ENCODE data around the gene MGAT4A.
A peak's percentile ranks its signal among the peaks of the same experiment; 100 is the strongest.

Gene MGAT4A

DNA sequence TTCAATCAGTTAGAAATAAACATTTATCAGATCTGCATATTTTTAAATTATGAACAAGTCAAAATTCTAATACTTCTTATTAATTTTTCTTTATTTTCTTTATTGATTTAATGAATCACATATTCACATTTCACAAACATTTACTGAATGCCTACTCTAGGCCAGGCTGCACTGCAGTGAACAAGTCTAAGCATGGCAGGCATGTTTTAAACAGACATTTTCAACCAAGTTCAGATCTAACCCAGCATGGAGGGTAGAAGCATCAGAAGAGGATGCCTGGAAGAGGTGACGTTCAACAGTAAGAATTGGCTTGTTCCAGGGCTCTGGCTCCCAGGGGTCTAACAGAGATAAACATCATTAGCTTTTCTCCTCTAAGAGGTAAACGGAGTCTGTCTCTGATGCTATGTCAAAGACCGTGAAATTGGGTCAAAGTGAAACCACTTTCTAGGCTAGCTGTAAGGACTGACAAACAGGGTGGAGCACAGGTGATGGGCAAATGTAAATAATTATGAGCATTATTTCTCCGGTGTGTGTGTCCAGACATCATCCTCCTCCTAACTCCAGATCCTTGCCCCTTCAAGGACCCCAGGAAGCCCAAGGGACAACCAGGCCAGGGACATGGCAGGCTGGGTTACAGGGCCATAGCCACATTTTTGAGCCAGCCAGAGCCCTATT is 72.0 kb downstream of the MGAT4A start:
- no peak for DNase-seq (ENCODE audit: low read depth in 3 of 3)

DNA sequence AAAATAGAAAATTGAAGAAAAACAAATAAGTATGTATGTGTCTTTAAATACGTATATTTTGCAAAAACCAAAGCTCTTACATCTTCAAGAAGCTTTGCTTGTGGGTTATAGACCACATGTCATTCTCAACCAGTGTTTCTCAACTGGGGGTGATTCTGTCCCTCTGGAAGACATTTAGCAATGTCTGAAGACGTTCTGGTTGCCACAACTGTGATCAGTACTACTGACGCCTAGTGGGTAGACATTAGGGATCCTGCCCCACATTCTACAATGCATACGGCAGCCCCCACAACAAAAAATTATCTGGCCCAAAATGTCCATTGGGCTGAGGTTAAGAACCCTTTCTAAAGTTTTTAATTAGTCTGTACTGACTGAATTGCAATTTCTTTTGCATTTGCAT is 74.1 kb downstream of the MGAT4A start:
- DNase-seq (ENCODE audit: low read depth in 3 of 3), result no peak

DNA sequence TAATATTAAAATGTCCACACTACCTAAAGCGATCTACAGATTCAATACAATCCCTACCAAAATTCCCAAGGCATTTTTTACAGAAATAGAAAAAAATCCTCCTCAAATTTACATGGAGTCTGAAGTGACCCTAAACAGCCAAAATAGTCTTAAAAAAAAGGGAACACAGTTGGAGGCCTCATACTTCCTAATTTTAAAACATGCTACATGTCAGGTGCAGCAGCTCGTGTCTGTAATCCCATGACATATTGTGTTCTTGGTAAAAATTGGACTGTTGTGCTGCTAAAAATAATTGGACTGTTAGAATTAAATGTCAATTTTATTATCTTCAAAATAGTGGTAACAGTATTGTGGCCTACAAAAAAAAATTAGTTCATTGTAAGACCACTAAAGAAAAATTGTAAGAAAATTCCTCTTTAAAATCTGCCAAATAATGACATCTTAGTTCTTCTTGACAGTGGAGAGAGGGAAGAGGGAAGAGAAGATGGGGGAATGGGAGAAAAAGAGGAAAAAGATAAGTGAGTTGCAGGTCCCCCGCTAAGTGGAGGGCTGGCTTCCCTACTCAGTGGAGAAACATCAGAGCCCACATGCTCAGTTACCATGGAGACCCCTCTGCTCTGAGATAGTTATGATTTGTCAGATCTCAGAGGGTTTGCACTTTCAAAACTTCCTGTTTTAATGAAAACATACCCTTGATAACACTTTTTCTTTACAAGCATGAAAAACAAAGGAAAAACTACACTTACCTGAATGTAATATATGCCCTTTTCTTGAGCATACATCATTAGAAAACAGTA is 76.0 kb downstream of the MGAT4A start:
- no peak for DNase-seq (ENCODE audit: low read depth in 3 of 3)

DNA sequence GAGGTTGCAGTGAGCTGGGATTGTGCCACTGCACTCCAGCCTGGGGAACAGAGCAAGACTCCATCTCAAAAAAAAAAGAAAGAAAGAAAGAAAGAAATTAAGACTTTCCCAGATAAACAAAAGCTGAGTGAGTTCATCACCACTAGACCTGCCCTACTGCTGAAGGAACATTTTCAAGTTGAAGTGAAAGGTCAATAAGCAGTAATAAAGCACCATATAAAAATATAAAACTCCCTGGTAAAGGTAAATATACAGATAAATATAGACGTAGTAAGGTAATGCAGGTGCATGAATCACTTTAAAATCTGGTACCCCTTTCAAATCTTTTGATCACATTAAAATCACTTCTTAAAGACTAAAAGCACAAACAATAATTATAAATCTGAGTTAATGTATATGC is 79.9 kb downstream of the MGAT4A start:
- no peak for DNase-seq (ENCODE audit: low read depth in 3 of 3)

DNA sequence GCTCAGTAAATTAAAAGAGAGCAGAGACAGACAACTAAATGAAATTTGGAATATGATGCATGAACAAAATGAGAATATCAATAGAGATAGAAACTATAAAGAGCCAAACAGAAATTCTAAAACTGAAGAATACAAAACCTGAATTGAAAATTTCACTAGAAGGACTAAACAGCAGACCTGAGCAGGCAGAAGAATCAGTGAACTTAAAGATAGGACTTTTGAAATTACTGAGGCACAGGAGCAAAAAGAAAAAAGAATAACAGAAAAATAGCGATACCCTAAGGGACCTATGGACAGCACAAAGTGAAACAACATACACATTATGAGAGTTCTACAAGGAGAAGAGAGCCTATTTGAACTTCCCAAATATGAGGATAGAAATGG is 80.9 kb downstream of the MGAT4A start:
- no peak for DNase-seq (ENCODE audit: low read depth in 3 of 3)

DNA sequence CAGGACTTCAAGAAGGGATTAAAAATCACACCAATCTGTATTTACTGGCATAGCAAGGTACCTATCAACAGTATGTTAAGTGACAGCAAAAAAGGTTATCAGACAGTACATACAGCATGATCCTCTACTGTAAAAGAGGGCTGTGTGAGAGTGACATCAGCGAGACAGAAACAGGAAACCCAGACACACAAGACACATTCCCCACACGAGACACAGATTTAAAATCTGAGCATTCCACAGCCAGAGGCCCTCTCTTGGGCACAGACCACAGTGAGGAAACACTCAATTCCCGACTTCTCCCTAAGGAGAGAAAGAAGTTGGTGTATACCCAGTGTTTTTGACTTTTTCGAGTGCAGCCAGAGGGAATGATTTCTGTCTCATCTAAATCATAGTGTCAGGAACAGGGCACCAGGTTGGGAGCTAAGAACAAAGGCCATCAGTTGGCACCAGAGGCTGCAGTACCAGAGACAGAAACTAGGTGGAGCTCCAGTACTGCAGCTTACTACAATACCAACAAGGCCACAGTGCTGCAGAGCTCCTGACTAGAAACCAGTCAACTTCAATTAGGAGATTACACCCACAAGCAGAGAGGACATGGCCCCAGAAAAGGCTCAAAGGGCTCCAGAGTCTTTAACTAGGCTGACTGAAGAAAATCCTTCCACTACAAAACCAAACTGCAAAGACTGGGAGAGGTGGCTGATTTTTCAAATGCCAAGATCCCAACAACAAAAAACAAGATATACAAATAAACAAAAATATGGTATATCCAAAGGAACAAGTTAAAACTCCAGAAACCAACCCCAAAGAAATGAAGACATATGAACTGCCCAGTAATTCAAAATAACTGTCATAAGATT is 81.6 kb downstream of the MGAT4A start:
- DNase-seq (ENCODE audit: low read depth in 3 of 3), result peak; percentile 65 to 78 (median 76)

DNA sequence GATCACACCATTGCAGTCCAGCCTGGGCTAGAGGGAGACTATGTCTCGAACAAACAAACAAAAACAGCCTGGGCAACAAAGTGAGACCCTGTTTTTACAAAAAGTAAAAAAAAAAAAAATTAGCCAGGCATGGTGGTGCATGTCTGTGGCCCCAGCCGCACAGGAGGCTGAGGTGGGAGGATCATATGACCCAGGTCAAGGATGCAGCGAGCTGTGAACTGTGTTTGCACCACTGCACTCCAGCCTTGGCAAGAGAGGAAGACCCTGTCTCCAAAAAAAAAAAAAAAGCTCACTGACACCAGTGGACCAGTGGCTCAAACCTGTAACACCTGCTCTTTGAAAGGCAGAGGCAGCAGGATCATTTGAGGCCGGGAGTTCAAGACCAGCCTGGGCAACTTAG is 82.5 kb downstream of the MGAT4A start:
- no peak for DNase-seq (ENCODE audit: low read depth in 3 of 3)

DNA sequence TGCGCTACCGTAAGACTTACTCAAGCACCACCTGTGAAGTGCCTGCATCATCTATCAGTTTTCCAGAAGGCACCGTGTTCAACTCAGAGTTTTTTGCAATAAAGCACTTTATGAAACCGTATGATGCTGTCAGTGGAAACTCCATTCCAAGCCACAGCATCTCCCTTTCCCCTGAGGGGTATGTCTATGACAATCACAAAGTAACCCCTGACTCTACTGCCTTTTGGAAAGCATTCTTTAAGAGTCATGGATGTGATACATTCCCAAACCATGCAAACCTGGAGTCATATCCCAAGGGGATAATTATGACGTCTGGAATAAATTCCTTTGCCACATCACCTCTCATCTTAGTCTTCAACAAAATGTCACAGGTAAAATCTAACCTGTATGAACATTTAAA is 83.3 kb downstream of the MGAT4A start:
- DNase-seq (ENCODE audit: low read depth in 3 of 3), result no peak

DNA sequence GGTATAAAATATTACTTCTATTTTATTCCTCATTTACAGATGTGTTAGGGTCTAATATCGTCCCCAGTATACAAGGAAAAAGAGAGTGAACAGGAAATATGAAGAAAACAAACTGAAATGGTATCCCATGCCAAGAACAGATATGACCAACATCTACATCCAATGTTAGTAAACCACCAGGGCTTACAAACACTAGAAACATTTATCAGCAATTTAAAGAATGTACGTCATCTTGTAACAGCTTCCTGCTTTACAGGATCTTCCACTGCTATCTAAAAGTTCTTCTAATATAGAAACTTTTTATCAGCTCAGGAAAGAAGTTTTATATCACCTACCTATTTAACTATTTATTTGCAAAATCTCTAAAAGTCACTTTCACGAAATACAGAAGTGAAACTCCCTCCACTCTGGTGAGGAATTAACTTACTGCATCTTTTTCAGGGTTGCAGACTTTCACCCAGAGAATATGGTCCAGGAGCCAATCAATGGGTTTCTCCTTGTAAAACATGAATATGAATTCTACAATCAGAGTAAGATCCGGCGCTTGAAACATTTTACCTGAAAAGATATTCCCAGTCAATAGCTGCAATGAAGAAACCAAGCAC is 87.3 kb downstream of the MGAT4A start:
- DNase-seq (ENCODE audit: low read depth in 3 of 3), result no peak

DNA sequence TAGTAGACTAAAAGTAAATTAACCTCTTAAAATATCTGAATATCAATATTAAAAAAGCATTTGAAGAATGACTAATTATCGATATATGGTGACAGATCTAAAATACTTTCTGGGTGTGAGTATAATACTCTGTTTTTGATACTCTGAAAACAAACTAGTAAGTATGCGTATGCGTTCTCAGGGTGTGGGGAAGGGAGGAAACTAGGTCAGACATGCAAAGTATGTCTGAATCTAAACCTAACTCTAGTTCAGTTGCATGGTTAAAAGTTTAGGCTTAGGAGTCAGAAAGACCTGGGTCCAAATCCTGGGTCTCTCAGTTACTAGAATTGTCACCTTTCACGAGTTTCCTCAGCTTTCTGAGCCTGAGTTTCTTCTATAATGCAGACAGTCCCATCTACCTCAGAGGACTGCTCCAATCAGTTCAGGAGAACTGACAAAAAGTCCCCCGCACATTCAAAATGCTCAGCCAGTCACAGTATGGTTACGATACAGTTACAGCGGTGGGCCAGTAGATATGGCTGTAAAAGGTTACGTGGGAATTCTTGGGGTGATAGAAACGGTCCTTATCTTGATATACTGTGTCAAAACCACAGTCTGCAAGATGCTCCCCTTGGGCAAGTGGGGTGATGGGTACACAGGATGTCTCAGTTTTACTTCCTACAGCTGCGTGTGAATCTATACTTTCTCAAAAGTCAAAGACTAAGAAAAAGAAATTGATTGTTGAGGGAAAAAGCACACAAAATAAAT is 93.4 kb downstream of the MGAT4A start:
- peak in 2 of 3 experiments; percentile 25 to 33 for DNase-seq (ENCODE audit: low read depth in 3 of 3)

DNA sequence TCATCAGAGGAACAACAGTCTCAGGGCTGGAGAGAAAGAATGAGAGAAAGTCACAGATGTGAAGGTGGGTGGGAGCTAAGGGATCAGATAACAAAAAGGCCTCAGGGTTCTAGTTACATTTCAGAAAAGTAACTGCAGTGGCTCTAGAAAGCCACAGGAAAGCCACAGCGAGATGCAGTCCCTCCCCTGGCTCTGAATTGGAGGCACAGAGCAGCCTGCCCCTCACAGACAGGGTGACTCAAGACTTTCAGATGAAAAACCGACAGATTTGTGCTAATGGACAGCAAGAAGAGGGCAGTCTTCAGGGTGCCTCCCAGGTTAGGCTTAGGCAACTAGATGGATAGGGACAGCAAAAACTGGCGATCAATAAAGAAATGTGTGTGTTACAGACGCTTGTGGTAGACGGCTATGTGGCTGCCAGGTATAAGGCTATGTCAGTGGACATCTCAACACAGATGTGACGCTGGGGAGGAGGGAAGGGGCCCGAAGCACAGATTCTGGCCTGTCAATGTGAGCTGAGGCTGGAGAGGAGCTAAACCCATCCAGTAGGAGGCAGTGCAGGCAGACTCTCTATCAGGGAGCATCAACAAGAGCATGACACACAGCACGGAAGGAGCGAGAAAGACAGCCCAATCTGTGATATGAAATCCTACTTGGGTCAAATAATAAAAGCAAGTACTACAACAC is 96.4 kb downstream of the MGAT4A start:
- peak in 2 of 3 experiments; percentile 40 to 52 for DNase-seq (ENCODE audit: low read depth in 3 of 3)

DNA sequence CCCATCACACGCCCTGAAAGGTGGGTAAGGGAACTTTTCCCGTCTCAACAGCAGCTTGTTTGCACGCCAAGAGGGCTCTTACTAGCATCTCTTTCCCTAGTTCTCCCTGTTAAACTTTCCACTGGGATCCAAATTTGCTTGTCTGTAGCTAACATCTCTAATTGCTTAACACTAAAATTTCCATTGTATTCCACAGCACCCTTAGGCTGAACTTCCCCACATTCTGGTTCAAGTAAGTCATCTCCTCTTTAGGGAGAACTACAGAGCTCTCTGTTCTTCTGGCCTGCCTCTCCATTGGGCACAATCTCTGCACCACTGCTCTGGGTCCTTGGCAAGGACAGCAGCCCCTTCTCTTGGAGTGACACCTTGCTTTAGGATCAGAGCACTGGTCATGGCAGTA is 98.6 kb downstream of the MGAT4A start:
- no peak for DNase-seq (ENCODE audit: low read depth in 3 of 3)

DNA sequence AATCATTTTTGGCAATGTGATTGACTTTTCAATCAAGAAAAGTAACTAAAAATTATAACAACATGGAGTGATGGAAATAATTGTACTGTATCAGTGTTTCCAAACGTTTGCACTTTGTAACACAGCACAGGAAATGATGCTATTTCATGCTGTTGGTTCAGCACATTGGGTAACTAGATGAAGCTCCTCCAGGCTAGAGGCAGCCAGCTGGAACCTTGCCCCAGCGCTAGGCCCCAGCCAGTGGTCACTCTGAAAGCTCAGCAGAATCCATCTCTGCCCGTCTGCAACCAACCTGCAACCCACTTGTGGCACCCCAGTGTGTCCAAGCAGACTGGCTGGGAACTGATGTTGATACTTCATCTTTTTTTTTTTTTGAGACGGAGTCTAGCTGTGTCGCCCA is 107.3 kb downstream of the MGAT4A start:
- no peak for DNase-seq (ENCODE audit: low read depth in 3 of 3)

DNA sequence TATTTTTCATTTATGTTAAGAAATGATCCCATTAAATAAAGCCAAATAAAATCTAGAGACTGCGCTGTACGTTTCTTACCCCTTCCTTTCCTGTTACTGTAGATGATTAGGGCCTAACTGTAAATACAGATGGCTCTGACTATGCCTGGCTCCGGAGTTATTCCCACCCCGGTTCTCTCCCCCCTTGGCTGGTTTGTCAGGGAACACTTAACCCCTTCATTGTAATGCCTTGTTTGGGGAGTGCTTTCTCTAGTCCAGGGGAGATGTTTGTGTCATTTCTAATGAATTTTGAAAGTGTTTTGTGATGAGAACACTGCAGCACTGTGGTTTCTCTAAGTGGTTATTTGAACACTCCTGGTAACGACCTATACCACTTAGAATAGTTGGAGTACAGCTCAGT is 113.8 kb downstream of the MGAT4A start:
- no peak for DNase-seq (ENCODE audit: low read depth in 3 of 3)

DNA sequence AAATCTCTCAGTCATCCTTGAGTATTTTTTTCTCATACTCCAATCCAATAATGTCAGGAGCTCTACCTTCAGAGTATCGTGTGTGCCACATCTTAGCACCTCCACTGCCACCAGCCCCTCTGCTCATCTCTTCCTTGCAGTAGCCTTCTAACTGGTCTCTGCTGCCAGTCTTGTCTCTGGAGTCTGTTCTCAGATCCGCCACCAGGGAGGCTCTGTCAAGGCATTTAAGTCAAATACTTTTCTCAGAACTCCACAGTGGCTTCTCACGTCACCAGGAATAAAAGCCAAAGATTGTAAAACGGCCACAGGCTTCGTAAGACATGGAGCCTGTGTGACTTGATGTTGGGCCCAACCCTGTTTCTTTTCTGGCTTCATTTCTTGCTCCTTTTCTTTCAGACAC is 115.5 kb downstream of the MGAT4A start:
- DNase-seq (ENCODE audit: low read depth in 3 of 3), result no peak

DNA sequence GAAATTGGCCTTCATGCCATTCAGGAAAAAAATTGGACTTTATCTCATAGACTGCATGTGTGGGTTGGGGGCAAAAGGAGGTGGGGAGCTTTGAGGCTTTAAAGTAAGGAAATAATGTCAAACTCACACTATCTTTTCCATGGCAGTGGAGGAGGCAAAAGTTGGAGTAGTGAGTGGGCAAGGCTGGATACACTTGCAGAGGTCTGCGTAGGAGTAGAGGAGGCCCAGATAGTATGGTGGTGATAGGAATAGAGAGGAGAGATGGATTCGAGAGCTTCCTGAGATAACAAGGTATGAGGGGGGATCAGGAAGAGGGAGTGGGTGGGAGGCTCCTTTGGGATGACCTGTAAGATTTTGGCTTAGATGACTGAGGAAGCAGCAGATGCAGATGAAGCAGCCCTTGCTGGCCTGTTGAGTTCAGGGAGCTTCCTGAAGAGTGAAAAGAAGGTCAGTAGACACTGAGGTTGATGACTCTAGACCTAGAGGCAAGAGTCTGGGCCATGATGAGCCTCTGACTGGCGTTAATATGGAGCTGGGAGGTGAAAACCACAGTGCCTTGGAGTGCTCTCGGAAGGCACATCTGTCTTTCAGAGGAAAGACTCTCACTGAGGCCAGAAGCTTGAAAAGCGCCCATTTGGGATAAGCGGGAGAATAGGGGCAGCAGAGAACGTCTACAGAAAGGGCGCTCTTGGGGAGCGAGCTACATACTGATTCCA is 116.8 kb downstream of the MGAT4A start:
- no peak for DNase-seq (ENCODE audit: low read depth in 3 of 3)

DNA sequence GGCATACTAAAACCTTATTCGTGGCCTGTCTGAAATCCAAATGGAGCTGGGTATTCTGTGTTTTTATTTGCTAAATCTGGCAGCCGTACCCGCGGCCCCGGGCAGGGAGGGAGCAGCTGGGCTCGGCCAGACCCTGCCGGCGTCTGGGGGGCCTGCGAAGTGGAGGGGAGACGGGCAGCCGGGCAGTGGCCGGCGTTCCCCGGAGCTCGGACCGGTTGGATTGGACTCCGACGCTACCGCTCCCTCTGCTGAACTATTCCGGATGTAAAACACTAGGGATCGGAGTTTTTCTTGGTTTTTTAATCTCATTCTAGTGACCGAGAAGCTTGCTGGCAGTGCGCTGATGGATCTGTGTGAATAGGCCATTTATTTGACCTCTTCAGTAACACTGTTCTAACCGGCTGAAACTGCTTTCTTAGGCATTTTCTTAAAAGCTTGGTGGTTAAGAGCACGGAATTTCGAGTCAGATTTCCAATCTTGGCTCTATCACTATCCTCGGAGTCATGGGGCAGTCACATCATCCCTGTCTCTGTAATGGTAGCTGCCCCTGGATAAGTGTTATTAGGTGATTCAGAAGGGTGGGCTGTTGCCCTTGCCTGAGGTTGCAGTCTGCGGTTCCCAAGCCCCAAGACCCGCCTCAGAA is 121.8 kb downstream of the MGAT4A start:
- no peak for DNase-seq (ENCODE audit: low read depth in 3 of 3)

DNA sequence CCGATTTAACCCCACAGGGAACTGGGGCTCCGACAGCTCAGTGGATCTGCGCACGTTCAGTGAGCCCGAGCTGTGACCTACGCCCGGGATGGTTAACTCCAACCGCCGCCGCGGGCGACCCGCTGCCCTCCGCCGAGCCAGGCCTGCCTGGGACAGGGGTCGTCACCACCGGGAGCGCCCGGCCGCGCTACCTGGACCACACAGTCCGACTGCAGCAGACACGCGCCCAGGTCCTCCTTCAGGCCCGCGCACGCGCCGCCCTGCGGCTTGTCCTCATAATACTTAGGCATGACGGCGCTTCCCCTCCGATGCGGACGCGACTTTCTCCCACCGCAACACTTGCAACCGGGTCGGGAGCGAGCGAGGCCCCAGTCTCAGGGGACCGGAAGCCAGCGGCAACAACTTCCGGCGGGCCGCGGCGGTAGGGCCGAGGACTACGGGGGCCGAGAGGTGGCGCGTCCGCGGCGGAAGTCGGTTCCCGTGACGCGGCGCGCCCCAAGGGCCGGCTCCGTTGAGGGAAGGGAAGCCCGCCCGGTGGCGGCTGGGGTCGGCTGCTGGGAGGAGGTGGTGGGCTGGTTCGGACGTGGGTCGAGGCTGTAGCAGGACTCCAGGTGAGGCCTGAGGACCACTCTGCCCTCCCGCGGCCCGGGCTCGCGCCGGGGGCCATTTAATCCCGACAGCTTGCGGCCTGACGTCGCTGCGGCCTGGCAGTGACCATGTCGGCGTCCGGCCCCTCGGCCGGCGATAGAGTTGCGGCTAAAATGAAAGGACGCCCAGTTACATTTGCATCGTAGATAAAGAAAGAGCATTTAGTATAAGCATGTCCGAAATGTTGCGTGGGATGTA is 122.6 kb downstream of the MGAT4A start, which contains the start of the genes COA5 and UNC50:
Gene COA5, minus strand, starts transcription at position 397 of the 846 bp plus-strand sequence. Its CDS starts 107 bp downstream, at position 290.
Gene UNC50, plus strand, starts transcription at position 474 of the 846 bp plus-strand sequence. CDS start 1,171 bp downstream, outside the sequence.
- DNase-seq (ENCODE audit: low read depth in 3 of 3), result peak; percentile 85 to 90 (median 89)
